ENCODE measurements around the gene HEPN1.

HEPN1 gene

GRCh38 chr11:124918950-124919349 lies at the start of gene HEPN1:
Gene HEPN1, plus strand, starts transcription at chr11:124919250.
- peaks cover 27% of the 10 kb centered on the region for H3K27me3 ChIP-seq
- no peaks in the 10 kb centered on the region for H3K36me3 ChIP-seq
- H3K27ac ChIP-seq: peak within 1 kb of the TSS; percentile 65
- TF ChIP-seq CTCF (IDR thresholded peaks at IDR 0.05): no peak
- no peak within 1 kb of the TSS for H3K4me3 ChIP-seq (ENCODE audit: low read depth in 1 of 2, low read length in 1 of 2)
- peaks cover 7 to 40% of the 10 kb centered on the region in 2 experiments for H3K4me1 ChIP-seq (ENCODE audit: control insufficient read depth in 1 of 2, insufficient read depth in 1 of 2, low read depth in 1 of 2, low read length in 1 of 2)
- no peaks in the 10 kb centered on the region for H3K9me3 ChIP-seq

- peaks cover 100% of the 10 kb centered on the region for H3K27me3 ChIP-seq
- no peaks in the 10 kb centered on the region for H3K9me3 ChIP-seq
- no peaks in the 10 kb centered on the region for H3K36me3 ChIP-seq
- no peak overlapping the region for H3K27ac ChIP-seq
- H3K4me1 ChIP-seq (ENCODE audit: control insufficient read depth in 1 of 2, insufficient read depth in 1 of 2, low read depth in 1 of 2, low read length in 1 of 2): peaks cover 0 to 7% of the 10 kb centered on the region in 2 experiments
- no peak for TF ChIP-seq CTCF (IDR thresholded peaks at IDR 0.05)
- no peak overlapping the region for H3K4me3 ChIP-seq (ENCODE audit: low read depth in 1 of 2, low read length in 1 of 2)
Observed at GRCh38 chr11:124869331-124869730, 49.7 kb upstream of the HEPN1 start.

- Histone ChIP-seq H3K4me1 (ENCODE audit: control insufficient read depth in 1 of 2, insufficient read depth in 1 of 2, low read depth in 1 of 2, low read length in 1 of 2) (peaks cover 0 to 7% of the 10 kb centered on the region in 2 experiments), H3K36me3 (no peaks in the 10 kb centered on the region), H3K4me3 (ENCODE audit: low read depth in 1 of 2, low read length in 1 of 2) (no peak overlapping the region), H3K9me3 (no peaks in the 10 kb centered on the region), H3K27me3 (peaks cover 100% of the 10 kb centered on the region), H3K27ac (no peak overlapping the region)
- TF ChIP-seq CTCF (IDR thresholded peaks at IDR 0.05): no peak
Observed at GRCh38 chr11:124869856-124870387, 49.1 kb upstream of the HEPN1 start.

- no peak for TF ChIP-seq CTCF (IDR thresholded peaks at IDR 0.05)
- Histone ChIP-seq H3K27ac (no peak overlapping the region), H3K4me1 (ENCODE audit: control insufficient read depth in 1 of 2, insufficient read depth in 1 of 2, low read depth in 1 of 2, low read length in 1 of 2) (peaks cover 0 to 7% of the 10 kb centered on the region in 2 experiments), H3K36me3 (no peaks in the 10 kb centered on the region), H3K27me3 (peaks cover 100% of the 10 kb centered on the region), H3K4me3 (ENCODE audit: low read depth in 1 of 2, low read length in 1 of 2) (no peak overlapping the region), H3K9me3 (no peaks in the 10 kb centered on the region)
Observed at GRCh38 chr11:124870430-124870829, 48.6 kb upstream of the HEPN1 start.

GRCh38 chr11:124872280-124872679 lies 46.8 kb upstream of the HEPN1 start:
- Histone ChIP-seq H3K9me3 (no peaks in the 10 kb centered on the region), H3K36me3 (no peaks in the 10 kb centered on the region), H3K4me1 (ENCODE audit: control insufficient read depth in 1 of 2, insufficient read depth in 1 of 2, low read depth in 1 of 2, low read length in 1 of 2) (peaks cover 9 to 14% of the 10 kb centered on the region in 2 experiments), H3K27me3 (peaks cover 100% of the 10 kb centered on the region), H3K4me3 (ENCODE audit: low read depth in 1 of 2, low read length in 1 of 2) (no peak overlapping the region), H3K27ac (no peak overlapping the region)
- TF ChIP-seq CTCF (IDR thresholded peaks at IDR 0.05): no peak
